ENCODE results near the gene SBF2.
"Not testable (repeated sequence)": the region's sequence is repeated elsewhere in the genome, so short reads cannot be mapped to it uniquely, and the experiment has no call there.

SBF2 gene

DNA sequence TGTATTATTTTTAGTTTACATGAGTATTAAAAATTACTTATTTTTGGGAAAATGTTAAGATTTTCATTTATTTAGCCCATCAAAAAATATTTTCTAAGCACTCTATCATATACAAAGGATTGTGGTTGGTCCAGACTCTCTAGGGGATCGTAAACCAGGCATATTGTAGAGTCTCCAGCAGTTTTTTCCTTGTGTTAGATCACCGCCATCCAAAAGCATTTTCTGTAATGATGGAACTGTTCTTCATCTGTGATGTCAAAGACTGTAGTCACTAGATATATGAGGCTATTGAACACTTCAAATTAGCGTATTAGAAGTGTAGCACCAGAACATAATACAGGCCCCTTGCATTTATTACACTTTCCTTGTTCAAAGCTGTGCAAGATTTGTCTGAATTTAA is 154.9 kb downstream of the SBF2 start:
- peaks cover 6% of the 10 kb centered on the region; the same call in 1 of the 2 replicates for H3K9me3 ChIP-seq (ENCODE audit: control insufficient read depth, insufficient read depth, low read length)
- no peaks in the 10 kb centered on the region for H4K20me1 ChIP-seq (ENCODE audit: control insufficient read depth, insufficient read depth, low read depth, low read length)
- no peaks in the 10 kb centered on the region for H3K79me2 ChIP-seq (ENCODE audit: control insufficient read depth, low read length)
- no peak overlapping the region for H3K4me3 ChIP-seq (ENCODE audit: low read length)
- TF ChIP-seq EZH2phosphoT487 (IDR thresholded peaks at IDR 0.05; ENCODE audit: borderline replicate concordance, low read length), result no peak
- TF ChIP-seq, protein P1, sequence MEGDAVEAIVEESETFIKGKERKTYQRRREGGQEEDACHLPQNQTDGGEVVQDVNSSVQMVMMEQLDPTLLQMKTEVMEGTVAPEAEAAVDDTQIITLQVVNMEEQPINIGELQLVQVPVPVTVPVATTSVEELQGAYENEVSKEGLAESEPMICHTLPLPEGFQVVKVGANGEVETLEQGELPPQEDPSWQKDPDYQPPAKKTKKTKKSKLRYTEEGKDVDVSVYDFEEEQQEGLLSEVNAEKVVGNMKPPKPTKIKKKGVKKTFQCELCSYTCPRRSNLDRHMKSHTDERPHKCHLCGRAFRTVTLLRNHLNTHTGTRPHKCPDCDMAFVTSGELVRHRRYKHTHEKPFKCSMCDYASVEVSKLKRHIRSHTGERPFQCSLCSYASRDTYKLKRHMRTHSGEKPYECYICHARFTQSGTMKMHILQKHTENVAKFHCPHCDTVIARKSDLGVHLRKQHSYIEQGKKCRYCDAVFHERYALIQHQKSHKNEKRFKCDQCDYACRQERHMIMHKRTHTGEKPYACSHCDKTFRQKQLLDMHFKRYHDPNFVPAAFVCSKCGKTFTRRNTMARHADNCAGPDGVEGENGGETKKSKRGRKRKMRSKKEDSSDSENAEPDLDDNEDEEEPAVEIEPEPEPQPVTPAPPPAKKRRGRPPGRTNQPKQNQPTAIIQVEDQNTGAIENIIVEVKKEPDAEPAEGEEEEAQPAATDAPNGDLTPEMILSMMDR (IDR thresholded peaks at IDR 0.05; ENCODE audit: low read depth, low read length, poor library complexity, severe bottlenecking), result no peak
- no peak overlapping the region for H3K27ac ChIP-seq (ENCODE audit: low read depth, low read length)
- H3K36me3 ChIP-seq (ENCODE audit: control insufficient read depth, low read length), result no peaks in the 10 kb centered on the region
- no peak overlapping the region for H3K4me2 ChIP-seq (ENCODE audit: low read length)
- H3K4me1 ChIP-seq (ENCODE audit: control insufficient read depth, low read length), result no peaks in the 10 kb centered on the region
- H3F3A ChIP-seq (ENCODE audit: control insufficient read depth, insufficient read depth), result no peaks in the 10 kb centered on the region
- H3K27me3 ChIP-seq (ENCODE audit: control insufficient read depth, low read length), result no peaks in the 10 kb centered on the region
- H3K9me2 ChIP-seq (replicated peaks; ENCODE audit: control insufficient read depth, low read length), result no peaks in the 10 kb centered on the region

DNA sequence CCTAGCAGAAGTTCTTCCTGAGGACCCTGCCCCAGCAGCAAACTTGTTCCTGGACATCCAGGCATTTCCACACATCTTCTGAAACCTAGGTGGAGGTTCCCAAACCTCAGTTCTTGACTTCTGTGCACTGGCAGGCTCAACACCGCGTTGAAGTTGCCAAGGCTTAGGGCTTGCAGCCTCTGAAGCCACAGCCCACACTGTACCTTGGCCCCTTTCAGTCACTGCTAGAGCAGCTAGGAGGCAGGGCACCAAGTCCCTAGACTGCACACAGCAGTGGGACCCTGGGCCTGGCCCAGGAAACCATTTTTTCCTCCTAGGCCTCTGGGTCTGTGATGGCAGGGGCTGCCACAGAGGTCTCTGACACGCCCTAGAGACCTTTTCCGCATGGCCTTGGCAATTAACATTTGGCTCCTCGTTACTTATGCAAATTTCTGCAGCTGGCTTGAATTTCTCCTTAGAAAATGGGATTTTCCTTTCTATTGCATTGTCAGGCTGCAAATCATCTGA is 159.0 kb downstream of the SBF2 start:
- no peaks in the 10 kb centered on the region for H3K36me3 ChIP-seq (ENCODE audit: control insufficient read depth, low read length)
- no peaks in the 10 kb centered on the region for H3K79me2 ChIP-seq (ENCODE audit: control insufficient read depth, low read length)
- no peaks in the 10 kb centered on the region for H3F3A ChIP-seq (ENCODE audit: control insufficient read depth, insufficient read depth)
- H3K4me2 ChIP-seq (ENCODE audit: low read length), result no peak overlapping the region
- no peaks in the 10 kb centered on the region for H3K27me3 ChIP-seq (ENCODE audit: control insufficient read depth, low read length)
- H3K9me2 ChIP-seq (replicated peaks; ENCODE audit: control insufficient read depth, low read length), result no peaks in the 10 kb centered on the region
- no peaks in the 10 kb centered on the region for H4K20me1 ChIP-seq (ENCODE audit: control insufficient read depth, insufficient read depth, low read depth, low read length)
- H3K4me1 ChIP-seq (ENCODE audit: control insufficient read depth, low read length), result no peaks in the 10 kb centered on the region
- TF ChIP-seq, protein P1 (IDR thresholded peaks at IDR 0.05; ENCODE audit: low read depth, low read length, poor library complexity, severe bottlenecking), result no peak
- no peak for TF ChIP-seq EZH2phosphoT487 (IDR thresholded peaks at IDR 0.05; ENCODE audit: borderline replicate concordance, low read length)
- no peak overlapping the region for H3K4me3 ChIP-seq (ENCODE audit: low read length)
- H3K9me3 ChIP-seq (ENCODE audit: control insufficient read depth, insufficient read depth, low read length), result peaks cover 6% of the 10 kb centered on the region; the same call in 1 of the 2 replicates
- no peak overlapping the region for H3K27ac ChIP-seq (ENCODE audit: low read depth, low read length)

DNA sequence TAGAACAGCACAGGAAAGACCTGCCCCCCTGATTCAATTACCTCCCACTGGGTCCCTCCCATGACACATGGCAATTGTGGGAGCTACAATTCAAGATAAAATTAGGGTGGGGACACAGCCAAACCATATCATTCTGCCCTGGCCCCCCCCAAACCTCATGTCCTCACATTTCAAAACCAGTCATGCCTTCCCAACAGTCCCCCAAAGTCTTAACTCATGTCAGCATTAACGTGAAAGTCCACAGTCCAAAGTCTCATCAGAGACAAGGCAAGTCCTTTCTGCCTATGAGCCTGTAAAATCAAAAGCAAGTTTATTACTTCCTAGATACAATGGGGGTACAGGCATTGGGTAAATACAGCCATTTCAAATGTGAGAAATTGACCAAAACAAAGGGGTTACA is 159.8 kb downstream of the SBF2 start:
- not testable (repeated sequence) for H3K9me3 ChIP-seq (ENCODE audit: control insufficient read depth, insufficient read depth, low read length); H3F3A ChIP-seq (ENCODE audit: control insufficient read depth, insufficient read depth); H3K36me3 ChIP-seq (ENCODE audit: control insufficient read depth, low read length); H3K27ac ChIP-seq (ENCODE audit: low read depth, low read length); H3K4me1 ChIP-seq (ENCODE audit: control insufficient read depth, low read length); H3K4me3 ChIP-seq (ENCODE audit: low read length); H3K9me2 ChIP-seq (replicated peaks; ENCODE audit: control insufficient read depth, low read length); H3K79me2 ChIP-seq (ENCODE audit: control insufficient read depth, low read length); H4K20me1 ChIP-seq (ENCODE audit: control insufficient read depth, insufficient read depth, low read depth, low read length); H3K27me3 ChIP-seq (ENCODE audit: control insufficient read depth, low read length); H3K4me2 ChIP-seq (ENCODE audit: low read length)

DNA sequence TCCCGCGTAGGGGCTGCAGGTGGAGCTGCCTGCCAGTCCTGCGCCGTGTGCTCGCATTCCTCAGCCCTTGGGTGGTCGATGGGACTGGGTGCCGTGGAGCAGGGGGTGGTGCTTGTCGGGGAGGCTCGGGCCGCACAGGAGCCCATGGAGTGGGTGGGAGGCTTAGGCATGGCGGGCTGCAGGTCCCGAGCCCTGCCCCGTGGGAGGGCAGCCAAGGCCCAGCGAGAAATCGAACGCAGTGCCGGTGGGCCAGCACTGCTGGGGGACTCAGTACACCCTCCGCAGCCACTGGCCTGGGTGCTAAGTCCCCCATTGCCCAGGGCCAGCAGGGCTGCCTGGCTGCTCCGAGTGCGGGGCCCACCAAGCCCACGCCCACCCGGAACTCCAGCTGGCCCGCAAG is 160.8 kb downstream of the SBF2 start:
- not testable (repeated sequence) for H3K27ac ChIP-seq (ENCODE audit: low read depth, low read length); H4K20me1 ChIP-seq (ENCODE audit: control insufficient read depth, insufficient read depth, low read depth, low read length); H3K4me3 ChIP-seq (ENCODE audit: low read length); H3K9me2 ChIP-seq (replicated peaks; ENCODE audit: control insufficient read depth, low read length); H3K79me2 ChIP-seq (ENCODE audit: control insufficient read depth, low read length); H3K4me1 ChIP-seq (ENCODE audit: control insufficient read depth, low read length); H3K9me3 ChIP-seq (ENCODE audit: control insufficient read depth, insufficient read depth, low read length); H3K27me3 ChIP-seq (ENCODE audit: control insufficient read depth, low read length); H3K4me2 ChIP-seq (ENCODE audit: low read length); H3F3A ChIP-seq (ENCODE audit: control insufficient read depth, insufficient read depth); H3K36me3 ChIP-seq (ENCODE audit: control insufficient read depth, low read length)
